ENCODE measurements around the gene SMPD3. TPM values are rescaled to one million over a fixed set of nuclear protein-coding genes. Genes with fewer than 3 reads are reported as not detected.

Gene SMPD3
- total RNA-seq, 1 experiment from 2014 or later = 0.77 TPM

DNA sequence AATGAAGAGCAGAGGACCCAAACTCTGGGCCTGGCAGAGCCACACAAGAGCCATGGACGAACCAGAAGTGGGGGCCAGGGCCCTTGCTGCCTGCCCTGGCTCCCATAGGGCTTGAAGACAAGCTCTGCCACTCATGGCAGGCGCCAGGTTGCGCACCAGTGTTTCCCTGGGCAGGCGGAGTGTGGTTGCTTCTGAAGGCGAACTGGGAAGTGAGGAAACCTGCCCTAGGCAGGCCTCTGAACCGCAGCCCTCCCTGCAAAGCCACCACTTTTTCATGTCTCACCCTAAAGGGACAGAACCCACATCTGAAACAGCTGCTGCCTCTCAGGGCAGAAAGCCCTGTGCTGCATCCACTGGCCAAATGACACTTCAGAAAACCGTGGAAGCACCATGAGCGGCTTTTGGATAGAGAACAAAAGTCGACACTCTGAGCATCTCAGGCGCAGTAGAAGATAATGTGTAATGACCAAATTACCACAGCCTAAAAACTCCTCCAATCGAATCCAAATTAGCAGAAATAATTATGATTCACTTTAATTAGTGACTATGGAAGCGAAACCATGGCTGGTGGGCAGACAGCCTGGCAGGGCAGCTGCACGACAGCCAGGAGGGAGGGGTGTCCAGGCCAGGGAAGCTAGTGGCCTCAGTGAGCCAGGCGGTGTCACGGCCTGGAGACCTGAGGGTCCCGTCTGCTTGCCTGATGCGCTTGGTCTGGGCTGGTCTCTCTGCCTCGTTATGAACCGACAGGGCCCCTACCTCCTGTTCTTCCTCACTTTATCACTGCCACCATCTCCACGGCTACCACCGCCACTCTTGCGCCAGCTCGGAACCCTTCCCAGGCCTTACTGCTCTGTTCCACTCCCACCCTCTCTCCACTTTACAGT is 78.4 kb downstream of the SMPD3 start:
- Histone ChIP-seq H3K9me3 (ENCODE audit: control insufficient read depth, insufficient read depth, low read depth, low read length) (no peaks in the 10 kb centered on the region), H3K36me3 (ENCODE audit: control insufficient read depth, insufficient read depth, low read length) (no peaks in the 10 kb centered on the region), H3K4me1 (ENCODE audit: control insufficient read depth, insufficient read depth, low read length) (no peaks in the 10 kb centered on the region), H3K27me3 (ENCODE audit: control insufficient read depth, insufficient read depth, low read length) (no peaks in the 10 kb centered on the region), H3K27ac (ENCODE audit: low read length) (no peak overlapping the region), H3K4me3 (ENCODE audit: low read depth in 2 of 2, low read length in 2 of 2) (no peak overlapping the region)
- ATAC-seq (no peak), DNase-seq (ENCODE audit: low read depth, low spot score) (no peak)
- ChIA-PET CTCF (no interaction called here), POLR2A (interaction anchor here (0.7 kb wide), 1 partner anchor 68 kb away, joined by 6 read pairs; no protein-coding TSS in a partner anchor)
- in situ Hi-C loops (cut with HindIII; ENCODE audit: low pct_unique_long_range_greater_than_20kb, low sequenced_read_pairs) (no loop called here), intact Hi-C loops (cut with micrococcal nuclease; ENCODE audit: unreplicated experiment) (no loop called here)
- no TSS peak for BruUV-seq (replicated peaks)
- TF ChIP-seq, protein P1, sequence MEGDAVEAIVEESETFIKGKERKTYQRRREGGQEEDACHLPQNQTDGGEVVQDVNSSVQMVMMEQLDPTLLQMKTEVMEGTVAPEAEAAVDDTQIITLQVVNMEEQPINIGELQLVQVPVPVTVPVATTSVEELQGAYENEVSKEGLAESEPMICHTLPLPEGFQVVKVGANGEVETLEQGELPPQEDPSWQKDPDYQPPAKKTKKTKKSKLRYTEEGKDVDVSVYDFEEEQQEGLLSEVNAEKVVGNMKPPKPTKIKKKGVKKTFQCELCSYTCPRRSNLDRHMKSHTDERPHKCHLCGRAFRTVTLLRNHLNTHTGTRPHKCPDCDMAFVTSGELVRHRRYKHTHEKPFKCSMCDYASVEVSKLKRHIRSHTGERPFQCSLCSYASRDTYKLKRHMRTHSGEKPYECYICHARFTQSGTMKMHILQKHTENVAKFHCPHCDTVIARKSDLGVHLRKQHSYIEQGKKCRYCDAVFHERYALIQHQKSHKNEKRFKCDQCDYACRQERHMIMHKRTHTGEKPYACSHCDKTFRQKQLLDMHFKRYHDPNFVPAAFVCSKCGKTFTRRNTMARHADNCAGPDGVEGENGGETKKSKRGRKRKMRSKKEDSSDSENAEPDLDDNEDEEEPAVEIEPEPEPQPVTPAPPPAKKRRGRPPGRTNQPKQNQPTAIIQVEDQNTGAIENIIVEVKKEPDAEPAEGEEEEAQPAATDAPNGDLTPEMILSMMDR (IDR thresholded peaks at IDR 0.05) = no peak
- TF ChIP-seq SIN3A (IDR thresholded peaks at IDR 0.05; ENCODE audit: borderline replicate concordance, insufficient read depth, low read depth, low read length) (no peak), POLR2AphosphoS5 (IDR thresholded peaks at IDR 0.05; ENCODE audit: low read depth, low read length) (no peak), TCF7L2 (IDR thresholded peaks at IDR 0.05; ENCODE audit: low read depth, low read length) (no peak)
- TF ChIP-seq, protein P2, sequence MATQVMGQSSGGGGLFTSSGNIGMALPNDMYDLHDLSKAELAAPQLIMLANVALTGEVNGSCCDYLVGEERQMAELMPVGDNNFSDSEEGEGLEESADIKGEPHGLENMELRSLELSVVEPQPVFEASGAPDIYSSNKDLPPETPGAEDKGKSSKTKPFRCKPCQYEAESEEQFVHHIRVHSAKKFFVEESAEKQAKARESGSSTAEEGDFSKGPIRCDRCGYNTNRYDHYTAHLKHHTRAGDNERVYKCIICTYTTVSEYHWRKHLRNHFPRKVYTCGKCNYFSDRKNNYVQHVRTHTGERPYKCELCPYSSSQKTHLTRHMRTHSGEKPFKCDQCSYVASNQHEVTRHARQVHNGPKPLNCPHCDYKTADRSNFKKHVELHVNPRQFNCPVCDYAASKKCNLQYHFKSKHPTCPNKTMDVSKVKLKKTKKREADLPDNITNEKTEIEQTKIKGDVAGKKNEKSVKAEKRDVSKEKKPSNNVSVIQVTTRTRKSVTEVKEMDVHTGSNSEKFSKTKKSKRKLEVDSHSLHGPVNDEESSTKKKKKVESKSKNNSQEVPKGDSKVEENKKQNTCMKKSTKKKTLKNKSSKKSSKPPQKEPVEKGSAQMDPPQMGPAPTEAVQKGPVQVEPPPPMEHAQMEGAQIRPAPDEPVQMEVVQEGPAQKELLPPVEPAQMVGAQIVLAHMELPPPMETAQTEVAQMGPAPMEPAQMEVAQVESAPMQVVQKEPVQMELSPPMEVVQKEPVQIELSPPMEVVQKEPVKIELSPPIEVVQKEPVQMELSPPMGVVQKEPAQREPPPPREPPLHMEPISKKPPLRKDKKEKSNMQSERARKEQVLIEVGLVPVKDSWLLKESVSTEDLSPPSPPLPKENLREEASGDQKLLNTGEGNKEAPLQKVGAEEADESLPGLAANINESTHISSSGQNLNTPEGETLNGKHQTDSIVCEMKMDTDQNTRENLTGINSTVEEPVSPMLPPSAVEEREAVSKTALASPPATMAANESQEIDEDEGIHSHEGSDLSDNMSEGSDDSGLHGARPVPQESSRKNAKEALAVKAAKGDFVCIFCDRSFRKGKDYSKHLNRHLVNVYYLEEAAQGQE (IDR thresholded peaks at IDR 0.05; ENCODE audit: insufficient read depth in 1 of 2, low read depth in 2 of 2, low read length in 1 of 2) = no peak

DNA sequence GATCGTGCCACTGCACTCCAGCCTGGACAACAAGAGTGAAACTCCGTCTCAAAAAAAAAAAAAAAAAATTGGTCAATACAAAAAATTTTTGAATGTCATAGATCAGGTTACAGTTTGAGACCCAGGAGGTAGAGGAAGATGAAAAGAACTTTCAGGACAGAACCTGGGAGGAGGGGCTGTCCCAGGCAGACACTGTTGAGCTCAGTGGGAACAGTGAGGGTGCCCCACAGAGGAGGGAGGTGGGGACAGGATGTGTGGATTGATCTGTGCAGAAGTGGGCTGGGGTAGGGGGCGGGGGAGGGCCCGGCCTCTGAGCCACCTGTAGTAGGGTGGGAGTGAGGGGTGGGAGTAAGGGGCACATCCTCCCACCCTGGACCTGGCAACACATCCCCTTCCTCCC is 79.1 kb downstream of the SMPD3 start:
- H3K27me3 ChIP-seq (ENCODE audit: control insufficient read depth, insufficient read depth, low read length) = no peaks in the 10 kb centered on the region
- TF ChIP-seq SIN3A (IDR thresholded peaks at IDR 0.05; ENCODE audit: borderline replicate concordance, insufficient read depth, low read depth, low read length) = no peak
- TF ChIP-seq, protein P2 (IDR thresholded peaks at IDR 0.05; ENCODE audit: insufficient read depth in 1 of 2, low read depth in 2 of 2, low read length in 1 of 2) = no peak
- TF ChIP-seq TCF7L2 (IDR thresholded peaks at IDR 0.05; ENCODE audit: low read depth, low read length) = no peak
- TF ChIP-seq, protein P1 (IDR thresholded peaks at IDR 0.05) = no peak
- H3K4me1 ChIP-seq (ENCODE audit: control insufficient read depth, insufficient read depth, low read length) = no peaks in the 10 kb centered on the region
- H3K27ac ChIP-seq (ENCODE audit: low read length) = no peak overlapping the region
- BruUV-seq (replicated peaks) = no TSS peak
- in situ Hi-C loops (cut with HindIII; ENCODE audit: low pct_unique_long_range_greater_than_20kb, low sequenced_read_pairs) (no loop called here), intact Hi-C loops (cut with micrococcal nuclease; ENCODE audit: unreplicated experiment) (no loop called here)
- POLR2A ChIA-PET = interaction anchor here (0.7 kb wide), 1 partner anchor 69 kb away, joined by 6 read pairs; no protein-coding TSS in a partner anchor
- no peak for ATAC-seq
- CTCF ChIA-PET = no interaction called here
- no peak for DNase-seq (ENCODE audit: low read depth, low spot score)
- H3K4me3 ChIP-seq (ENCODE audit: low read depth in 2 of 2, low read length in 2 of 2) = no peak overlapping the region
- H3K36me3 ChIP-seq (ENCODE audit: control insufficient read depth, insufficient read depth, low read length) = no peaks in the 10 kb centered on the region
- H3K9me3 ChIP-seq (ENCODE audit: control insufficient read depth, insufficient read depth, low read depth, low read length) = no peaks in the 10 kb centered on the region
